ENCODE measurements around the gene PLCH1. TPM values are rescaled to one million over a fixed set of nuclear protein-coding genes. Genes with fewer than 3 reads are reported as not detected.

Gene PLCH1
- total and polyA plus RNA-seq, 7 donors, result 0.03 to 1.1 (median 0.06) TPM; not detected in 2

GRCh38 chr3:155394240-155394639 is 350.6 kb downstream of the PLCH1 start:
- Histone ChIP-seq H3K36me3 (ENCODE audit: insufficient read depth in 1 of 2, low read depth in 1 of 2) (no peaks in the 10 kb centered on the region), H3K4me1 (peaks cover 3% of the 10 kb centered on the region), H3K27me3 (ENCODE audit: insufficient read depth in 3 of 3, low read length in 2 of 3) (no peaks in the 10 kb centered on the region), H3K9me3 (no peaks in the 10 kb centered on the region), H3K27ac (no peak overlapping the region), H3K4me3 (no peak overlapping the region)
- no peak for TF ChIP-seq CTCF (IDR thresholded peaks at IDR 0.05)
- no peak for DNase-seq
- ATAC-seq, result no peak
- intact Hi-C loops (cut with DNase I), result no loop called here
- 95 to 100% (median 100%) methylated on average over 1 of the region's 1 CpG for WGBS, 3 donors

GRCh38 chr3:155393316-155393715 is 351.6 kb downstream of the PLCH1 start:
- TF ChIP-seq CTCF (IDR thresholded peaks at IDR 0.05), result no peak
- DNase-seq (no peak), ATAC-seq (no peak)
- WGBS, 3 donors, result 81 to 88% (median 82%) methylated on average over 1 of the region's 1 CpG
- H3K4me1 ChIP-seq, result peaks cover 3% of the 10 kb centered on the region
- intact Hi-C loops (cut with DNase I), result no loop called here
- no peaks in the 10 kb centered on the region for H3K27me3 ChIP-seq (ENCODE audit: insufficient read depth in 3 of 3, low read length in 2 of 3)
- H3K36me3 ChIP-seq (ENCODE audit: insufficient read depth in 1 of 2, low read depth in 1 of 2), result no peaks in the 10 kb centered on the region
- H3K4me3 ChIP-seq, result no peak overlapping the region
- no peak overlapping the region for H3K27ac ChIP-seq
- no peaks in the 10 kb centered on the region for H3K9me3 ChIP-seq

- no peaks in the 10 kb centered on the region for H3K27me3 ChIP-seq (ENCODE audit: insufficient read depth in 3 of 3, low read length in 2 of 3)
- H3K27ac ChIP-seq, result no peak overlapping the region
- H3K9me3 ChIP-seq, result no peaks in the 10 kb centered on the region
- 30 to 62% (median 53%) methylated on average over 1 of the region's 1 CpG for WGBS, 3 donors
- no peak for TF ChIP-seq CTCF (IDR thresholded peaks at IDR 0.05)
- peaks cover 3% of the 10 kb centered on the region for H3K4me1 ChIP-seq
- no peaks in the 10 kb centered on the region for H3K36me3 ChIP-seq (ENCODE audit: insufficient read depth in 1 of 2, low read depth in 1 of 2)
- DNase-seq (no peak), ATAC-seq (no peak)
- no peak overlapping the region for H3K4me3 ChIP-seq
- intact Hi-C loops (cut with DNase I), result no loop called here
Observed at GRCh38 chr3:155392138-155392537, 352.7 kb downstream of the PLCH1 start.

GRCh38 chr3:155391551-155391958 is 353.3 kb downstream of the PLCH1 start:
- no peaks in the 10 kb centered on the region for H3K36me3 ChIP-seq (ENCODE audit: insufficient read depth in 1 of 2, low read depth in 1 of 2)
- intact Hi-C loops (cut with DNase I), result no loop called here

More at GRCh38 chr3:155391551-155391958, 353.3 kb downstream of the PLCH1 start:
- 2 to 12% (median 5%) methylated on average over 2 of the region's 2 CpGs for WGBS, 3 donors
- DNase-seq (peak in 1 of 2 donors; percentile 26), ATAC-seq (peak; percentile 83 to 97 (median 88))
- Histone ChIP-seq H3K9me3 (no peaks in the 10 kb centered on the region), H3K27me3 (ENCODE audit: insufficient read depth in 3 of 3, low read length in 2 of 3) (no peaks in the 10 kb centered on the region), H3K4me3 (no peak overlapping the region), H3K27ac (no peak overlapping the region), H3K4me1 (peaks cover 3% of the 10 kb centered on the region)
- TF ChIP-seq CTCF (IDR thresholded peaks at IDR 0.05), result no peak
